HEK293T (cell line): ENCODE results near the gene ANXA8.

Source experiments
- CTCF ChIA-PET: fragments of 350-600 bp; formaldehyde crosslinking; extraction: SDS; loops from one replicate; lab custom pipeline; 2021; ENCODE audit warnings: antibody characterized with exemption, inconsistent platforms; lab: Yijun Ruan, JAX
- POLR2A ChIA-PET: fragments of 350-600 bp; formaldehyde crosslinking; extraction: SDS; loops from one replicate; lab custom pipeline; 2020; ENCODE audit warnings: antibody characterized with exemption, inconsistent platforms; lab: Yijun Ruan, JAX
- DNase-seq: peaks from one replicate; pipeline ENCODE4 v3.0.0; 2012; ENCODE audit warnings: mixed read lengths; ENCODE audit errors: extremely low spot score
- ARNT ChIP-seq: fragments of 450-650 bp; IDR thresholded peaks from 2 replicates; pipeline ENCODE4 v1.6.1; 2017; ENCODE audit warnings: mild to moderate bottlenecking
- BHLHE40 ChIP-seq: fragments of 450-650 bp; IDR thresholded peaks from 2 replicates; pipeline ENCODE4 v1.6.1; 2016; ENCODE audit warnings: mild to moderate bottlenecking, moderate library complexity, borderline replicate concordance
- CTBP1 ChIP-seq: fragments of 450-650 bp; IDR thresholded peaks from 2 replicates; pipeline ENCODE4 v1.6.1; 2016; ENCODE audit warnings: borderline replicate concordance
- ELF4 ChIP-seq: fragments of 450-650 bp; IDR thresholded peaks from 2 replicates; pipeline ENCODE4 v1.6.1; 2017; ENCODE audit warnings: antibody characterized with exemption
- FOXA1 ChIP-seq: fragments of 450-650 bp; IDR thresholded peaks from 2 replicates; pipeline ENCODE4 v1.6.1; 2016; ENCODE audit warnings: mild to moderate bottlenecking
- FOXK2 ChIP-seq: fragments of 450-650 bp; IDR thresholded peaks from 2 replicates; pipeline ENCODE4 v1.6.1; 2016; ENCODE audit warnings: mild to moderate bottlenecking
- FOXM1 ChIP-seq: fragments of 450-650 bp; IDR thresholded peaks from 2 replicates; pipeline ENCODE4 v1.6.1; 2017; ENCODE audit warnings: mild to moderate bottlenecking, borderline replicate concordance
- HDGF ChIP-seq: fragments of 450-650 bp; IDR thresholded peaks from 2 replicates; pipeline ENCODE4 v1.6.1; 2017; ENCODE audit warnings: antibody characterized with exemption, borderline replicate concordance
- L3MBTL2 ChIP-seq: fragments of 450-650 bp; conservative IDR thresholded peaks from 2 replicates; pipeline ENCODE4 v1.6.1; 2016; ENCODE audit warnings: mild to moderate bottlenecking
- LEF1 ChIP-seq: fragments of 450-650 bp; IDR thresholded peaks from 2 replicates; pipeline ENCODE4 v1.6.1; 2017; ENCODE audit warnings: mild to moderate bottlenecking, borderline replicate concordance
- NFRKB ChIP-seq: fragments of 450-650 bp; IDR thresholded peaks from 2 replicates; pipeline ENCODE4 v1.6.1; 2016; ENCODE audit warnings: mild to moderate bottlenecking, moderate library complexity
- PKNOX1 ChIP-seq: fragments of 450-650 bp; IDR thresholded peaks from 2 replicates; pipeline ENCODE4 v1.6.1; 2016
- SP1 ChIP-seq: fragments of 450-650 bp; IDR thresholded peaks from 2 replicates; pipeline ENCODE4 v1.6.1; 2017
- SUZ12 ChIP-seq: fragments of 450-650 bp; IDR thresholded peaks from 2 replicates; pipeline ENCODE4 v1.6.1; 2016; ENCODE audit warnings: mild to moderate bottlenecking
- TARDBP ChIP-seq: fragments of 450-650 bp; IDR thresholded peaks from 2 replicates; pipeline ENCODE4 v1.6.1; 2016
- ZNF384 ChIP-seq: fragments of 450-650 bp; IDR thresholded peaks from 2 replicates; pipeline ENCODE4 v1.6.1; 2016

Gene ANXA8

GRCh38 chr10:47449102-47449978 lies 34.6 kb downstream of the ANXA8 start:
- no peak for TF ChIP-seq FOXK2
- TF ChIP-seq HDGF = no peak
- TF ChIP-seq TARDBP = no peak
- TF ChIP-seq ELF4 = no peak
- TF ChIP-seq L3MBTL2 = no peak
- no peak for TF ChIP-seq SUZ12
- TF ChIP-seq NFRKB = no peak
- TF ChIP-seq FOXA1 = no peak
- no peak for TF ChIP-seq ZNF384
- no peak for TF ChIP-seq SP1
- no peak for TF ChIP-seq CTBP1
- no peak for TF ChIP-seq ARNT
- no peak for TF ChIP-seq PKNOX1
- no peak for TF ChIP-seq FOXM1
- no peak for TF ChIP-seq LEF1
- no peak for DNase-seq
- CTCF ChIA-PET = no interaction called here
- POLR2A ChIA-PET = interaction anchor here (0.8 kb wide), 1 partner anchor 65 kb away, joined by 4 read pairs; the partner anchor contains the start of gene ZNF488

GRCh38 chr10:47447705-47448104 lies 36.2 kb downstream of the ANXA8 start:
- no peak for DNase-seq
- ChIA-PET CTCF (no interaction called here), POLR2A (no interaction called here)
- TF ChIP-seq CTBP1 (no peak), HDGF (no peak), FOXM1 (no peak)

- TF ChIP-seq FOXA1 = no peak
- TF ChIP-seq PKNOX1 = no peak
- TF ChIP-seq ELF4 = no peak
- no peak for TF ChIP-seq NFRKB
- TF ChIP-seq BHLHE40 = no peak
- TF ChIP-seq HDGF = no peak
- no peak for TF ChIP-seq FOXK2
- no peak for TF ChIP-seq L3MBTL2
- no peak for TF ChIP-seq SUZ12
- TF ChIP-seq ARNT = no peak
- TF ChIP-seq CTBP1 = no peak
- TF ChIP-seq FOXM1 = no peak
- no peak for DNase-seq
- CTCF ChIA-PET = no interaction called here
- POLR2A ChIA-PET = no interaction called here
Measured at GRCh38 chr10:47447209-47447608, 36.7 kb downstream of the ANXA8 start.

- no peak for DNase-seq
- ChIA-PET POLR2A (no interaction called here), CTCF (no interaction called here)
- no peak for TF ChIP-seq FOXK2
- no peak for TF ChIP-seq ARNT
- no peak for TF ChIP-seq FOXM1
- TF ChIP-seq TARDBP = no peak
- no peak for TF ChIP-seq HDGF
- no peak for TF ChIP-seq SP1
- TF ChIP-seq FOXA1 = no peak
- no peak for TF ChIP-seq NFRKB
- TF ChIP-seq LEF1 = no peak
- TF ChIP-seq CTBP1 = no peak
- TF ChIP-seq PKNOX1 = no peak
Measured at GRCh38 chr10:47445720-47446119, 38.2 kb downstream of the ANXA8 start.

GRCh38 chr10:47444047-47444446 lies 39.9 kb downstream of the ANXA8 start:
- TF ChIP-seq BHLHE40 = no peak
- no peak for TF ChIP-seq FOXM1
- no peak for TF ChIP-seq FOXA1
- TF ChIP-seq PKNOX1 = no peak
- no peak for DNase-seq
- CTCF ChIA-PET = no interaction called here
- POLR2A ChIA-PET = no interaction called here

- ChIA-PET CTCF (no interaction called here), POLR2A (no interaction called here)
- TF ChIP-seq LEF1 (no peak), FOXM1 (no peak), L3MBTL2 (no peak), SP1 (no peak), SUZ12 (no peak), CTBP1 (no peak), FOXA1 (no peak), HDGF (no peak), ZNF384 (no peak), BHLHE40 (no peak)
- no peak for DNase-seq
Measured at GRCh38 chr10:47443145-47443544, 40.8 kb downstream of the ANXA8 start.
